Memory B cell (primary cell): ENCODE results near the gene TFCP2.

Experiments used
- ATAC-seq: fragments of 150-1000 bp; cut with Tn5 transposase; 2 replicates; pipeline ENCODE4 v1.10.0; 2021; ENCODE audit warnings: low read depth, mild to moderate bottlenecking, moderate library complexity
- DNase-seq, 2 donors: peaks; one replicate each; pipeline ENCODE4 v3.0.0; 2022; ENCODE audit warnings: low spot score in 2 of 2
- H3K27ac Mint-ChIP-seq: one replicate; pipeline ENCODE4 v1.8.0; 2022; ENCODE audit warnings: mild to moderate bottlenecking, moderate library complexity, mixed read lengths
- H3K27me3 Mint-ChIP-seq: one replicate; pipeline ENCODE4 v1.8.0; 2022; ENCODE audit warnings: mixed read lengths
- H3K36me3 Mint-ChIP-seq: one replicate; pipeline ENCODE4 v1.8.0; 2022; ENCODE audit warnings: mild to moderate bottlenecking, mixed read lengths
- H3K4me1 Mint-ChIP-seq: one replicate; pipeline ENCODE4 v1.8.0; 2022; ENCODE audit warnings: mixed read lengths
- H3K4me3 Mint-ChIP-seq: one replicate; pipeline ENCODE4 v1.8.0; 2022; ENCODE audit warnings: mild to moderate bottlenecking, moderate library complexity, mixed read lengths
- H3K9me3 Mint-ChIP-seq: one replicate; pipeline ENCODE4 v1.8.0; 2022; ENCODE audit warnings: mixed read lengths

Gene TFCP2

DNA sequence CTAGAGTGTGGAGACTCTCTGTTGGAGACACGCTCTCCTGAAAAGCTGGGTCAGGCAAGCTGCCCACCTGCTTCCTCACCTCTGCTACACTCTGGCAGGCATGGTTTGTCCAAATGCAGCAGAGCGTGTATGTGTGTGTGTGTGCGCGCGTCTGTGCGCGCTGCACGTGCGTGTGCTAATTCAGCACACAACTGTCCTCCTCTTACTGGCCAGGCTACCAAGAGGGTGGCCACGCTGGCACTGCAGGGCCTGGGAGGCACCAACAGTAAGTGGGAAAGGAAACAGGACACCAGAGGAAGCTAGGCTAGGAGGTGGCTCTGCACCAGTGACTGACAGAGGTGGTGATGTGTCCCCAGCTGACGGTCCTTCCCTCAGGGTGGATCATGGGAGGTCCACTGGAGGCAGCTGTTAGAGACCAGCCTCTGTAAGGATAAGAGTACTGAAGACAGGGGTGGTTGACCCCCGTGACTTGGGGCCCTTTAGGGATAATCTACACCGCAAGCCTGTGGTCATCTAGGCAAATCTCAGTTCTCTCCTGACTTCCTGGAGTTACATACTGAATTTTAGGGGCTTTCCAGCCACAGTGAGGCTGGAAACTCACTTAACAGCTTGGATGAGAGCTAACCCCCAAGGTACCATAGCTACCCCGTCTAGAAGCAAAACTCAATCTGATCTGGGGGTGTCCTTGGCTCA lies 15.6 kb upstream of the TFCP2 start:
- H3K4me3 Mint-ChIP-seq, result peak overlapping the region; percentile 80
- peak; percentile 81 for ATAC-seq
- H3K4me1 Mint-ChIP-seq, result peaks cover 19% of the 10 kb centered on the region
- H3K27me3 Mint-ChIP-seq, result no peaks in the 10 kb centered on the region
- no peaks in the 10 kb centered on the region for H3K9me3 Mint-ChIP-seq
- peaks cover 9% of the 10 kb centered on the region for H3K36me3 Mint-ChIP-seq
- DNase-seq, result peak; percentile 11 to 16
- H3K27ac Mint-ChIP-seq, result peak overlapping the region; percentile 78

DNA sequence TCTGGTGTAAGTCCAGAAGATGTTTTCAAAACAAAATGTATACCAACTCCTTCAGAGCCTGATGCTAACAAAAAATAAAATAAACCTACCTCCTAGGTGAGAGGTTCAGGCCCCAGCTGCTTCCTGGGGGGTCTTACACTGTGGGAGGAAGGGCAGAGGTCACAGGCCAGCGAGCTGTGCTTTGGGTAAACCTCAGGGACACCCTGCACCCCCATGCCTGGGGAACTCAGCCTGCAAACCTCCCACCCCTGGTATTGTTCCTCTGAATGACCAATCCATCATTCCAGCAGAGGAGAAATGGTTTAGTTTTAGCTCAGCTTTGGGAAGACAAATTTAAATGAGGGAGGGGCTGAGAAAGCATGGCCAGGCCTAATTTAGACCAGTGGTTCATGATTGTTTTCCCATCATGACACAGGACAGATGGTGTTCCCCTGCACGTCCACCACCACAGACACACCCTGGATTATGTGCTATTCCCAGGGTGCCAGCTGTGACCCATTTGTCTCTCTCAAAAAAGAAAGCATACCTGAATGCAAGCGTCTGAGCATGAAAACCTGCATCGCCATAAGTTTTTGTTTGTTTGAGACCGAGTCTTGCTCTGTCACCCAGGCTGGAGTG lies 14.5 kb upstream of the TFCP2 start:
- Mint-ChIP-seq H3K27me3 (no peaks in the 10 kb centered on the region), H3K9me3 (no peaks in the 10 kb centered on the region), H3K27ac (no peak overlapping the region), H3K4me1 (peaks cover 19% of the 10 kb centered on the region), H3K4me3 (no peak overlapping the region), H3K36me3 (peaks cover 9% of the 10 kb centered on the region)
- ATAC-seq (no peak), DNase-seq (no peak)

- H3K36me3 Mint-ChIP-seq, result peaks cover 3% of the 10 kb centered on the region
- DNase-seq (no peak), ATAC-seq (no peak)
- no peaks in the 10 kb centered on the region for H3K27me3 Mint-ChIP-seq
- H3K27ac Mint-ChIP-seq, result no peak overlapping the region
- no peaks in the 10 kb centered on the region for H3K9me3 Mint-ChIP-seq
- no peak overlapping the region for H3K4me3 Mint-ChIP-seq
- peaks cover 19% of the 10 kb centered on the region for H3K4me1 Mint-ChIP-seq
These were observed 13.6 kb upstream of the TFCP2 start for GRCh38 chr12:51186465-51187085.

DNA sequence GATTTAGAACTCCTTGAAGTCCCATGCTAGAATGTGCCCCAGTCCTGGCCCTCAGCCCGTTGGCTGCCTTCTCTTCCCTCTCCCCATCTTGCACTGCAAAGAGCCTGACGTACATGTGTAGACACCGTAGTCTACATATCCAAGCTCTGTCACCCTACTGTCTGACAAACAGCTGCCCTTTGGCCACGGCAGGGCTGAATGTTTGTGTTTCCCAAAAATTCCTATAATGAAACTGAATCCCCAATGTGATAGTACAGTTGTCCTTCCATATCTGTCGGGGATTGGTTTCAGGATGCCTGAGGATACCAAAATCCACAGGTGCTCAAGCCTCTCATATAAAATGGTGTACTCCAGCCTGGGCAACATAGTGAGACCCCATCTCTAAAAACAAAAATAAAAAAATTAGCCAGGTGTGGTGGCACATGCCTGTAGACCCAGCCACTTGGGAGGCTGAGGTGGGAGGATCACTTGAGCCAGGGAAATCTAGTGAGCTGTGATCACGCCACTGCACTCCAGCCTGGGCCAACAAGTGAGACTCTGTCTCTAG lies 12.3 kb upstream of the TFCP2 start:
- Mint-ChIP-seq H3K36me3 (no peaks in the 10 kb centered on the region), H3K27ac (no peak overlapping the region), H3K9me3 (no peaks in the 10 kb centered on the region), H3K4me1 (peaks cover 19% of the 10 kb centered on the region), H3K27me3 (no peaks in the 10 kb centered on the region), H3K4me3 (no peak overlapping the region)
- ATAC-seq (no peak), DNase-seq (no peak)

DNA sequence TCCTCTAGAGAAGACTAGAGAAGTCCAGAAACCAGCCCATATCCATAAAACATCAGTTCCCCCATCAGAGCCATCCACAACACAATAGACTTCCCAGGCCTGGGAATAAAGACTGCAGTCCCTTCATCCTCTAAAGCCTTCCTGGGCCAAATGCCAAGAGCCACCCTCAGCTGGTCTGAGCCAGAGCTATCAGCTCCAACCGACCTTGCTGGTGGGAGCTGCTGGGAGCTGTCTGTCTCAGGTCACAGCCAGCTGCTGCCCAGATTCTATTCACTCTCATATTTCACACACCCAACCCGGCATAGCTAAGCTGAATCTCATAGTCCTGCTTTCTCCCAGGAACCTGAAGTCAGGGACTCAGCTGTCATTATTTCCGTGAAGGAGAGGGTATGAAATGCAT lies 10.9 kb upstream of the TFCP2 start:
- H3K27ac Mint-ChIP-seq, result no peak overlapping the region
- H3K4me1 Mint-ChIP-seq, result peaks cover 18% of the 10 kb centered on the region
- H3K36me3 Mint-ChIP-seq, result no peaks in the 10 kb centered on the region
- H3K27me3 Mint-ChIP-seq, result no peaks in the 10 kb centered on the region
- no peak for DNase-seq
- H3K4me3 Mint-ChIP-seq, result no peak overlapping the region
- ATAC-seq, result no peak
- H3K9me3 Mint-ChIP-seq, result no peaks in the 10 kb centered on the region

DNA sequence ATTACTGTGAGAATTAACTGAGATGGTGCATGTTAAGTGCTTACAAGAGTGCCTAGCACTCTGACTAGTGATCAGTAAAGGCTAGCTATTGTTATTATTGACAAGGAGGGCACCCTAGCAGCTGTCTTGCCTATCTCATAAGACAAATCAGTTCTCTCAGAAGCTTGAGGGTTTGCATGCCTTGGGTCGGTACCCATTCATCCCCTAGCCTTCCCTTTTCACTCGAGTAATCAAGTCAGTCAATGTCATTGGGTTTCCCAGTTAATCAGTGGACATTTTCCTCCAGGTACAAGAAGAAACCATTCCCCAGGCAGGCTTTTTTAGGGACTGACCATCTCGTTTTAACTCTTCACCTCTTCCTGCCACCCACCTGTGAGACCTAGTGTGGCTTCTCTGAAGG lies 10.4 kb upstream of the TFCP2 start:
- Mint-ChIP-seq H3K9me3 (no peaks in the 10 kb centered on the region), H3K27ac (no peak overlapping the region), H3K4me3 (no peak overlapping the region)

DNA sequence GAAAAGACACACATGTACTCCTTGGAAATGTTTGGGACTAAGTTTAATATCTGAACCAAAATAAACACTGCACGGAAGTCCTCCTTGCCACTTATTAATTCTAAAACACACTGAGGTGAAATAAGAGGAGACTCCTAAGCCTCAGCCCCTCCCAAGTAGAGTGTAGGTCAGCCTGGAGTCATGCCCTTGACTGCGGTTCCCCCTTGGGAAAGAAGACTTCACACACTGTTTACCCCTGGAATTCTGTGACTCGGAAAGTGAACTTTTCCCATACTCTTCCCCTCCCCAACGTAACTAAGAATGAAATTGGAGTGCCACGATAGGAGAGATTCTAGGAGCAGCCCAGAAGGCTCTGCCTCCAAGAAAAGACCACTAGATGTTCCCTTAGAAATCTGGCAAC lies 8.6 kb upstream of the TFCP2 start:
- Mint-ChIP-seq H3K27ac (no peak overlapping the region), H3K4me1 (no peaks in the 10 kb centered on the region), H3K36me3 (no peaks in the 10 kb centered on the region), H3K27me3 (no peaks in the 10 kb centered on the region), H3K4me3 (no peak overlapping the region), H3K9me3 (no peaks in the 10 kb centered on the region)
- no peak for DNase-seq
- ATAC-seq, result no peak

More for the DNA sequence above, 10.4 kb upstream of the TFCP2 start:
- Mint-ChIP-seq H3K36me3 (no peaks in the 10 kb centered on the region), H3K27me3 (no peaks in the 10 kb centered on the region), H3K4me1 (peaks cover 13% of the 10 kb centered on the region)
- DNase-seq (no peak), ATAC-seq (no peak)

DNA sequence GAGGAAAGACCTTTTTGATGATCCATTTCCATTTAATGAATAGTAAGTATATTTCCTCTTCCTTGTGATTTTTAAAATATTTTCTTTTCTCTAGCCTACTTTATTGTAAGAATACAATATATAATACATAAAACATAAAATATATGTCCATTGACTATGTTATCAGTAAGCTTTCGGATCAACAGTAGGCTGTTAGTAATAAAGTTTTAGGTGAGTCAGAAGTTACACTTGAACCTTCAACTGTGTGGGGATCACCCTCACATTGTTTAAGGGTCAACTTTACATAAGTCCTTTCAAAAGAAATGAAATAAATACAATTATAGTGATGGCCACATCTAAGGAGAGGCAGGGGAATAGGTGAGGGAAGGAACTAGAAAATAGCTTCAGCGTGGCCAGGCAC lies 5.0 kb upstream of the TFCP2 start:
- Mint-ChIP-seq H3K36me3 (no peaks in the 10 kb centered on the region), H3K27ac (no peak overlapping the region), H3K4me1 (peaks cover 2% of the 10 kb centered on the region), H3K27me3 (no peaks in the 10 kb centered on the region), H3K4me3 (no peak overlapping the region), H3K9me3 (no peaks in the 10 kb centered on the region)
- DNase-seq, result no peak
- ATAC-seq, result no peak

- DNase-seq (no peak), ATAC-seq (no peak)
- no peaks in the 10 kb centered on the region for H3K9me3 Mint-ChIP-seq
- no peaks in the 10 kb centered on the region for H3K36me3 Mint-ChIP-seq
- H3K27ac Mint-ChIP-seq, result no peak overlapping the region
- H3K27me3 Mint-ChIP-seq, result no peaks in the 10 kb centered on the region
- H3K4me3 Mint-ChIP-seq, result peak overlapping the region; percentile 22
- H3K4me1 Mint-ChIP-seq, result peaks cover 6% of the 10 kb centered on the region
These were observed 1.6 kb upstream of the TFCP2 start for GRCh38 chr12:51174501-51174900.

DNA sequence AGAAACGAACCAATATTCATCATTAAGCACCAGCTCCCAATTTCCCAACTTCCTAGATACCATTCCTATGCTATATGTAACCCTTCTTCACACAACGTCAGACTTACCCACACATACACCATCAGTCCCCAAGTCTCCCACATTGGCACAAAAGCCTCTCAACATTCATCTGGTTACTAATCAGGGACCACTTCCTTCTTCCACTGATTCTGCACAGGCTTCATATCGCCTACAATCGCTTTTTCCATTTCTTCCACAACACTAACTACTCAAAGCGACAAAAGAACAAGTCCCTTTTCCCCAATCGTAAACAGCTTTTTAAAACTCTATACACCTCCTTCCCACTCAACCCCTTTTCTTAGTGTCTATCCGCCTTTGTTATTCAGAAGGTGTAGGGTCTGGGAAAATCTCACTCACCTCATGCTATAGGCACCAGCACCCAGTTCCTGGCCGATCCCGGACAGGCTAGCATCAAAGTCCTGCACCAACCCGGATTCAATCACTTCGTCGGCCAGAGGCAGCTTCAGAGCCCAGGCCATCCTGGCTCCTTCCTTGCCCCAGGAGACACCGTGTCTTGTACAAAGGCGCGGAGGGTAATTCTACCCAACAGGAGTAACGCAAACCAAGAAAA lies 936 bp downstream of the TFCP2 start:
- no peaks in the 10 kb centered on the region for H3K9me3 Mint-ChIP-seq
- H3K27me3 Mint-ChIP-seq, result no peaks in the 10 kb centered on the region
- H3K27ac Mint-ChIP-seq, result no peak overlapping the region
- no peaks in the 10 kb centered on the region for H3K36me3 Mint-ChIP-seq
- DNase-seq, result peak in 1 of 2 donors; percentile 9
- H3K4me3 Mint-ChIP-seq, result no peak overlapping the region
- no peak for ATAC-seq
- peaks cover 12% of the 10 kb centered on the region for H3K4me1 Mint-ChIP-seq

GRCh38 chr12:51163795-51164194 lies 9.1 kb downstream of the TFCP2 start:
- Mint-ChIP-seq H3K36me3 (peaks cover 21% of the 10 kb centered on the region), H3K9me3 (no peaks in the 10 kb centered on the region), H3K4me1 (peaks cover 32% of the 10 kb centered on the region), H3K27me3 (no peaks in the 10 kb centered on the region), H3K27ac (no peak overlapping the region), H3K4me3 (no peak overlapping the region)
- ATAC-seq (no peak), DNase-seq (no peak)

GRCh38 chr12:51162217-51162616 lies 10.7 kb downstream of the TFCP2 start:
- no peaks in the 10 kb centered on the region for H3K27me3 Mint-ChIP-seq
- peaks cover 21% of the 10 kb centered on the region for H3K36me3 Mint-ChIP-seq
- H3K9me3 Mint-ChIP-seq, result no peaks in the 10 kb centered on the region

GRCh38 chr12:51160814-51161459 lies 12.0 kb downstream of the TFCP2 start:
- DNase-seq (no peak), ATAC-seq (no peak)
- H3K4me3 Mint-ChIP-seq, result no peak overlapping the region
- peaks cover 26% of the 10 kb centered on the region for H3K4me1 Mint-ChIP-seq
- H3K9me3 Mint-ChIP-seq, result no peaks in the 10 kb centered on the region
- H3K27me3 Mint-ChIP-seq, result no peaks in the 10 kb centered on the region
- H3K36me3 Mint-ChIP-seq, result peaks cover 19% of the 10 kb centered on the region
- H3K27ac Mint-ChIP-seq, result no peak overlapping the region

More at GRCh38 chr12:51162217-51162616, 10.7 kb downstream of the TFCP2 start:
- no peak overlapping the region for H3K4me3 Mint-ChIP-seq
- no peak overlapping the region for H3K27ac Mint-ChIP-seq
- ATAC-seq (no peak), DNase-seq (no peak)
- H3K4me1 Mint-ChIP-seq, result peaks cover 29% of the 10 kb centered on the region
